Measurements from ENCODE around the gene TPM1. TPM values are rescaled to one million over a fixed set of nuclear protein-coding genes. Genes with fewer than 3 reads are reported as not detected.

The TPM1 gene
- total RNA-seq, 1 donor from 2014 or later, result 67.5 TPM

DNA sequence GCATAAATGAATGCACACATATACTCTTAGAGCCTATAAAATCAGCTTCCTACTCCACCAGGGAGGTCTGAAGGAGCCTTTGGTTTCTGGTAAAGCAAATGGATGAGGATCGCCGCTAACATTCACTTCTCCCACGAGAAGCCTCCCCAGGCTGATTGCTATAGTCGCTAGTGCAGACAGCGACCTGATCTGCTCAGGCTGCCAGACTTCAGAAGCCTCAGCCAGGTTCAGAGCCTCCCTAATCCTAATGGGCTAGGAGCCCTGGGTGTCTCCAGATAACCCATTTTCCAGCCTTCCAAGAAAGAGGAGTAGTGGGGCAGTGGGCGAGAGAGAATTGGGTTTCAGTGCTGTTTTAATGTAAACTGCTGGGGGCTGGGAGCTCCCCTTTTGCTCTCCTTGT, 35.4 kb downstream of the TPM1 start:
- TF ChIP-seq, protein P1, sequence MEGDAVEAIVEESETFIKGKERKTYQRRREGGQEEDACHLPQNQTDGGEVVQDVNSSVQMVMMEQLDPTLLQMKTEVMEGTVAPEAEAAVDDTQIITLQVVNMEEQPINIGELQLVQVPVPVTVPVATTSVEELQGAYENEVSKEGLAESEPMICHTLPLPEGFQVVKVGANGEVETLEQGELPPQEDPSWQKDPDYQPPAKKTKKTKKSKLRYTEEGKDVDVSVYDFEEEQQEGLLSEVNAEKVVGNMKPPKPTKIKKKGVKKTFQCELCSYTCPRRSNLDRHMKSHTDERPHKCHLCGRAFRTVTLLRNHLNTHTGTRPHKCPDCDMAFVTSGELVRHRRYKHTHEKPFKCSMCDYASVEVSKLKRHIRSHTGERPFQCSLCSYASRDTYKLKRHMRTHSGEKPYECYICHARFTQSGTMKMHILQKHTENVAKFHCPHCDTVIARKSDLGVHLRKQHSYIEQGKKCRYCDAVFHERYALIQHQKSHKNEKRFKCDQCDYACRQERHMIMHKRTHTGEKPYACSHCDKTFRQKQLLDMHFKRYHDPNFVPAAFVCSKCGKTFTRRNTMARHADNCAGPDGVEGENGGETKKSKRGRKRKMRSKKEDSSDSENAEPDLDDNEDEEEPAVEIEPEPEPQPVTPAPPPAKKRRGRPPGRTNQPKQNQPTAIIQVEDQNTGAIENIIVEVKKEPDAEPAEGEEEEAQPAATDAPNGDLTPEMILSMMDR (conservative IDR thresholded peaks at IDR 0.05), result no peak
- H3K27me3 Mint-ChIP-seq (ENCODE audit: low read depth), result no peaks in the 10 kb centered on the region
- no peaks in the 10 kb centered on the region for H3K36me3 Mint-ChIP-seq (ENCODE audit: low read depth)
- H3K27ac Mint-ChIP-seq (ENCODE audit: unreplicated experiment), result no peak overlapping the region
- no peak overlapping the region for H3K4me3 Mint-ChIP-seq
- H3K4me1 Mint-ChIP-seq, result peaks cover 23% of the 10 kb centered on the region
- H3K9me3 Mint-ChIP-seq, result no peaks in the 10 kb centered on the region
- no peak for DNase-seq (ENCODE audit: low read depth, low spot score)

DNA sequence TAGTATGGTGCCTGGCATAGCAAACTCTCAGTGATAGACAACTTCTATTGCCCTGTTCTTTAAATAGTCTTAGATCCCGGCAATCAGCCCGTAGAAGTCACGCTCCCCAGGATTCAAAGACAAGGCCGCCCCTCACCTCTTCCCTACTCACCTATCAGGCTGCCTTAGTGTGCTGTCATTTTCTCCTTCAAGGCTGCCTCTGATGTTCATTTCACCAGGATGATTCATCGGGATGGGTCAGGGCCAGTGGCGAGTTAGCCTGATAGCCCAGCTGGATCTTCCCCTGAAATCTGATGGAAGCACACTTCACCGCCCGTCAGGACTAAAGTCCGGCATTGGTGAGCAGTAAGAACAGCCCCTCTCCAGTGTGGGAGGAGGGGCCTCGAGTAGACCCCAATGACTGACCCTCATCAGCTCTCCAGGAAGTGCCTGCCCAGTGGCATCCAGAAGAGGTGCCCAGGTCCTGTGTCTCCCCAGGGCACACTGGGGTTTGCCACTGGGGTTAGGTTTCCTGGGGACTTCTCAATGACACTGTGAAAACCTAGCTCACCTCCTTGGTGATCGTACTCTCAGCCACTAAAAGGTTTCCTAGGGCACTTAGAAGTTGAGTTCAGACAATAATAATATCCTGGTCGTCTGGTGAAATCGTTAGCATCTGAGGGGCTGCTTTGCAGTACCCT, 37.5 kb downstream of the TPM1 start:
- Mint-ChIP-seq H3K4me1 (peaks cover 23% of the 10 kb centered on the region), H3K4me3 (no peak overlapping the region), H3K27ac (ENCODE audit: unreplicated experiment) (no peak overlapping the region)

DNA sequence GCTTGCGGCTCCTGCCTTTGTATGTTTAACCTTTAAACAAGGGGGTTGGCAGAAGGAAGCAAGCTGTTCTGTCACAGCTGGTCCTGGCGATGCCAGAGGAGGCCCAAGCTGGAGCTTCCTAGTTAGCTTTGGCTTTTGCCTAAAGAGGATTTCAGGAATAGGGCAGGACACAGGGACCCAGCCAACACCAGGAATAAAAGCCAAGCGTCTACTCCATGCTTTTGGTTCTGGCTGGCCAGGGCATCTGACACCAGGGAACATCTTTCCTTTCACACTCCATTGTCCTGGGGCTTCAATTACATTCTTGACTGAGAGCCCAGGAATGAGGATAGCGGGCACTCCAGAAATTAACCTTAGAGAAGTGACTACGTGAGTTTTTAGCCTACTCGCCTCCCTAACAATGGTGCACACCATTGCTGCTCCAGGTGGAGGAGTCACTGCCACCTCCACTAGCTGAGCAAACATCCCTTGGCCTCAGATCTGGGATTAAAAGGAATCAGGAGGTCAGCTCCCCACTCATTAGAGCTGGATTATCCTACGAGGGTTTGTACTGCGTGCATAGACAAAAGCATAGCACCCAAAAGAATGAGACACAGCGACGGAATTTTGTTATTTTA, 38.2 kb downstream of the TPM1 start:
- no peaks in the 10 kb centered on the region for H3K27me3 Mint-ChIP-seq (ENCODE audit: low read depth)
- TF ChIP-seq, protein P1 (conservative IDR thresholded peaks at IDR 0.05), result no peak
- DNase-seq (ENCODE audit: low read depth, low spot score), result no peak
- no peaks in the 10 kb centered on the region for H3K9me3 Mint-ChIP-seq
- peaks cover 19% of the 10 kb centered on the region for H3K4me1 Mint-ChIP-seq
- H3K36me3 Mint-ChIP-seq (ENCODE audit: low read depth), result no peaks in the 10 kb centered on the region
- H3K27ac Mint-ChIP-seq (ENCODE audit: unreplicated experiment), result no peak overlapping the region
- no peak overlapping the region for H3K4me3 Mint-ChIP-seq

More for the DNA sequence above, 37.5 kb downstream of the TPM1 start:
- H3K27me3 Mint-ChIP-seq (ENCODE audit: low read depth), result no peaks in the 10 kb centered on the region
- no peaks in the 10 kb centered on the region for H3K9me3 Mint-ChIP-seq
- DNase-seq (ENCODE audit: low read depth, low spot score), result no peak
- TF ChIP-seq, protein P1 (conservative IDR thresholded peaks at IDR 0.05), result no peak
- H3K36me3 Mint-ChIP-seq (ENCODE audit: low read depth), result no peaks in the 10 kb centered on the region

DNA sequence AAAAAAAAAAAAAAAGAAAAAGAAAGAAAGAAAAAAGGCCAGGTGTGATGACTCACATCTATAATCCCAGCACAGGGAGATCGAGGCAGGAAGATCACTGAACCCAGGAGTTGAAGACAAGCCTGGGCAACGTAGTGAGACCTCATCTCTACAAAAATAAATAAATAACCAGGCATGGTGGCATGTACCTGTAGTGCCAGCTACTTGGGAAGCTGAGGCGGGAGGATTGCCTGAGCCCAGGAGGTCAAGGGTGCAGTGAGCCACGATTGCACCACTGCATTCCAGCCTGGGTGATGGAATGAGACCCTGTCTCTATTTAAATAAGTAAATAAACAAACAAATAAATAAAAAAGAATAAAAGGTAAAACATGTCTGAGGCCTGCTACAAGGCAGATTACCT, 39.8 kb downstream of the TPM1 start:
- TF ChIP-seq, protein P1 (conservative IDR thresholded peaks at IDR 0.05), result no peak
- peaks cover 15% of the 10 kb centered on the region for H3K4me1 Mint-ChIP-seq
- H3K27ac Mint-ChIP-seq (ENCODE audit: unreplicated experiment), result no peak overlapping the region
- no peaks in the 10 kb centered on the region for H3K9me3 Mint-ChIP-seq
- H3K4me3 Mint-ChIP-seq, result no peak overlapping the region
- no peaks in the 10 kb centered on the region for H3K27me3 Mint-ChIP-seq (ENCODE audit: low read depth)
- H3K36me3 Mint-ChIP-seq (ENCODE audit: low read depth), result no peaks in the 10 kb centered on the region
- no peak for DNase-seq (ENCODE audit: low read depth, low spot score)

DNA sequence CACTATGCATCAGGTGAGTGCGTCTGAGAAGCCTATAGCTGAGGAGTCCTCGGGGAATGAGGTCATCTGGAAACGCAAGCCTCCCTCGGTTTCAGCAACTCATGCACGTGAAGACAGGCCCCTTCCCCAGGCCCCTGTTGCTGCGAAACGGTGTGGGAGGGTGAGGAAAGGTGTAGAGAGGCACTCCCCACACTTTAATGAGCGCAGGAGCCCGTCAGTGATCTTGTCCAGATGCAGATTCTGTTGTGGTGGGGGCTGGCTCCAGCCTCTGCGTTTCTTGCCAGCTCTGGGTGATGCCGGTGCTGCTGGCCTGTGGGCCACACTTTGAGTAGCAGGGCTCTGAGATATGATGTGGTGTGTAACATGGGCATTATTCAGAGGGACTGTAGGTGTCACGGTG, 40.5 kb downstream of the TPM1 start:
- Mint-ChIP-seq H3K4me1 (peaks cover 10% of the 10 kb centered on the region), H3K27ac (ENCODE audit: unreplicated experiment) (peak overlapping the region; percentile 37), H3K36me3 (ENCODE audit: low read depth) (no peaks in the 10 kb centered on the region), H3K9me3 (no peaks in the 10 kb centered on the region), H3K27me3 (ENCODE audit: low read depth) (no peaks in the 10 kb centered on the region), H3K4me3 (no peak overlapping the region)
- DNase-seq (ENCODE audit: low read depth, low spot score), result no peak
- TF ChIP-seq, protein P1 (conservative IDR thresholded peaks at IDR 0.05), result no peak
